Ascending aorta (tissue), 2 donors: Measurements from ENCODE around the gene PHLPP1. TPM values are rescaled to one million over a fixed set of nuclear protein-coding genes. Genes with fewer than 3 reads are reported as not detected.

ENCODE experiments used
- DNase-seq, 2 donors: peaks; one replicate each; pipeline ENCODE4 v3.0.0-alpha.2; 2019; ENCODE audit warnings: low spot score in 2 of 2
- H3K27ac ChIP-seq, 2 donors: fragments of 200-600 bp; sonication (generic); one replicate each; pipeline ENCODE4 v1.5.1; 2016 to 2017; ENCODE audit warnings: mild to moderate bottlenecking in 1 of 2
- H3K27me3 ChIP-seq: fragments of 200-600 bp; sonication (generic); one replicate; pipeline ENCODE4 v1.5.1; 2017
- H3K36me3 ChIP-seq, 2 donors: fragments of 200-600 bp; sonication (generic); one replicate each; pipeline ENCODE4 v1.5.1; 2016
- H3K4me1 ChIP-seq, 2 donors: fragments of 200-600 bp; sonication (generic); one replicate each; pipeline ENCODE4 v1.5.1; 2016 to 2017; ENCODE audit warnings: mild to moderate bottlenecking in 1 of 2
- H3K4me3 ChIP-seq, 2 donors: fragments of 200-600 bp; sonication (generic); one replicate each; pipeline ENCODE4 v1.5.1; 2016 to 2017; ENCODE audit warnings: mild to moderate bottlenecking in 1 of 2
- H3K9me3 ChIP-seq, 2 donors: fragments of 200-600 bp; sonication (generic); one replicate each; pipeline ENCODE4 v1.5.1; 2016
- CTCF ChIP-seq, 3 experiments: fragments of 200-600 bp in 2 of 3; fragments of 450-650 bp in 1 of 3; sonication (generic) in 2 of 3; IDR thresholded peaks; one replicate each; pipeline ENCODE4 v1.5.1; 2016 to 2019; ENCODE audit warnings: antibody characterized with exemption in 3 of 3, mild to moderate bottlenecking in 1 of 3, moderate library complexity in 1 of 3
- intact Hi-C: fragments of 100-400 bp; cut with DNase I; formaldehyde crosslinking; loops from one replicate; pipeline ENCODE4 v1.15.1; 2023
- total RNA-seq: library from RNA; depleted of rRNA; stranded (reverse); fragments of >200 nt; gene quantifications from one replicate; pipeline ENCODE4 v1.1.0, GENCODE V29; 2016

Gene PHLPP1
- total RNA-seq, 1 donor from 2014 or later, result 9.8 TPM

- H3K4me1 ChIP-seq, result no peaks in the 10 kb centered on the region
- H3K27ac ChIP-seq, result no peak overlapping the region
- no peak for DNase-seq
- H3K4me3 ChIP-seq, result no peak overlapping the region
- TF ChIP-seq CTCF (IDR thresholded peaks at IDR 0.05), result no peak
- H3K9me3 ChIP-seq, result no peaks in the 10 kb centered on the region
- intact Hi-C loops, result no loop called here
- no peaks in the 10 kb centered on the region for H3K27me3 ChIP-seq
- H3K36me3 ChIP-seq, result peaks cover 10 to 26% of the 10 kb centered on the region in 2 donors
Measured at GRCh38 chr18:62976227-62976626, 260.9 kb downstream of the PHLPP1 start.

DNA sequence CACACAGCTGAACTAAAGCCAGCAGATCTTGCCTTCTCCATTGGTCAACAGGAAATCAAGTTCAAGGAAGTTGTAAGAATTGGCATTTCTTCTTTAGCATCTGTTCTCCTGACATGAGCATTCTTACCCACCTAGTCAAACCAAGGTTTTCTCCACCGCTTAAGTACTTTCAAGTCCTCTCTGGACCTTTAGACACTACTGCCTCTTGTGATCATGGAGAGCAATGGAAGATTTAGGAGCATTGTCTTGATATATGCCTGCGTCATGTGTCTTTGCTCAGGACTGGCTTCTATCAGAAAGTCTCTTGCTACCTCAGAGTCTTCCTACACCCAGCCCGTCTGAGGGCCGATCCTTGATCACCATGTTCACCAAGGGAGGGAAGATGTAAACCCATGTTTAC, 262.2 kb downstream of the PHLPP1 start:
- intact Hi-C loops, result no loop called here
- no peak overlapping the region for H3K4me3 ChIP-seq
- no peak overlapping the region for H3K27ac ChIP-seq
- H3K36me3 ChIP-seq, result peaks cover 10 to 26% of the 10 kb centered on the region in 2 donors
- no peaks in the 10 kb centered on the region for H3K4me1 ChIP-seq
- H3K27me3 ChIP-seq, result no peaks in the 10 kb centered on the region
- H3K9me3 ChIP-seq, result no peaks in the 10 kb centered on the region
- no peak for DNase-seq
- TF ChIP-seq CTCF (IDR thresholded peaks at IDR 0.05), result no peak

- Histone ChIP-seq H3K4me3 (no peak overlapping the region), H3K36me3 (peaks cover 10 to 22% of the 10 kb centered on the region in 2 donors), H3K27ac (no peak overlapping the region), H3K4me1 (no peaks in the 10 kb centered on the region), H3K27me3 (no peaks in the 10 kb centered on the region), H3K9me3 (no peaks in the 10 kb centered on the region)
- intact Hi-C loops, result no loop called here
- no peak for TF ChIP-seq CTCF (IDR thresholded peaks at IDR 0.05)
- no peak for DNase-seq
Measured at GRCh38 chr18:62978251-62979049, 263.1 kb downstream of the PHLPP1 start.

GRCh38 chr18:62979176-62979575, 263.8 kb downstream of the PHLPP1 start:
- H3K9me3 ChIP-seq, result no peaks in the 10 kb centered on the region
- H3K27ac ChIP-seq, result no peak overlapping the region
- no peak for TF ChIP-seq CTCF (IDR thresholded peaks at IDR 0.05)
- H3K36me3 ChIP-seq, result peaks cover 10 to 22% of the 10 kb centered on the region in 2 donors
- H3K27me3 ChIP-seq, result no peaks in the 10 kb centered on the region
- H3K4me1 ChIP-seq, result no peaks in the 10 kb centered on the region
- intact Hi-C loops, result no loop called here
- no peak overlapping the region for H3K4me3 ChIP-seq
- DNase-seq, result no peak

- Histone ChIP-seq H3K4me3 (no peak overlapping the region), H3K36me3 (peaks cover 10 to 22% of the 10 kb centered on the region in 2 donors), H3K4me1 (no peaks in the 10 kb centered on the region), H3K27me3 (no peaks in the 10 kb centered on the region), H3K27ac (no peak overlapping the region), H3K9me3 (no peaks in the 10 kb centered on the region)
- TF ChIP-seq CTCF (IDR thresholded peaks at IDR 0.05), result no peak
- no peak for DNase-seq
- intact Hi-C loops, result loop anchor here (5.0 to 10.0 kb wide), 2 partner anchors 553 to 795 kb away; partner anchors contain the start of genes PIGN and RELCH
Measured at GRCh38 chr18:62979900-62980299, 264.6 kb downstream of the PHLPP1 start.
